Neural crest cell (in vitro differentiated cells): ENCODE results near the gene PNMA1. TPM values are rescaled to one million over a fixed set of nuclear protein-coding genes. Genes with fewer than 3 reads are reported as not detected.

ENCODE experiments used
- DNase-seq: peaks from one replicate; pipeline ENCODE4 v3.0.0; 2021; ENCODE audit warnings: low read depth, mixed read lengths, low spot score
- H3K27ac Mint-ChIP-seq: one replicate; pipeline ENCODE4 v1.8.0; 2021; ENCODE audit warnings: mild to moderate bottlenecking, mixed read lengths; ENCODE audit not compliant: unreplicated experiment
- H3K27me3 Mint-ChIP-seq: 2 replicates; pipeline ENCODE4 v1.8.0; 2021; ENCODE audit warnings: low read depth, mild to moderate bottlenecking, mixed read lengths
- H3K36me3 Mint-ChIP-seq: 2 replicates; pipeline ENCODE4 v1.8.0; 2021; ENCODE audit warnings: low read depth, mild to moderate bottlenecking, mixed read lengths
- H3K4me1 Mint-ChIP-seq: 2 replicates; pipeline ENCODE4 v1.8.0; 2021; ENCODE audit warnings: mixed read lengths
- H3K4me3 Mint-ChIP-seq: one replicate; pipeline ENCODE4 v1.8.0; 2021; ENCODE audit warnings: mild to moderate bottlenecking, mixed read lengths
- H3K9me3 Mint-ChIP-seq: 2 replicates; pipeline ENCODE4 v1.8.0; 2021; ENCODE audit warnings: mixed read lengths
- total RNA-seq: library from RNA; stranded (reverse); gene quantifications from 2 replicates; pipeline ENCODE4 v1.2.1, GENCODE V29; 2021
- TF ChIP-seq, protein P1 (sequence below): fragments of 200-600 bp; sonication (generic); conservative IDR thresholded peaks from 2 replicates; pipeline ENCODE4 v1.5.0; 2021; ENCODE audit warnings: antibody characterized with exemption, mild to moderate bottlenecking

Gene PNMA1
- total RNA-seq, 1 donor from 2014 or later = 97.4 TPM

- H3K27ac Mint-ChIP-seq = no peak overlapping the region
- H3K36me3 Mint-ChIP-seq = peaks cover 12% of the 10 kb centered on the region
These were observed 13.0 kb upstream of the PNMA1 start for GRCh38 chr14:73727166-73727565.

GRCh38 chr14:73726025-73726961 lies 12.1 kb upstream of the PNMA1 start:
- DNase-seq = no peak
- Mint-ChIP-seq H3K4me1 (peaks cover 30% of the 10 kb centered on the region), H3K4me3 (no peak overlapping the region), H3K36me3 (peaks cover 14% of the 10 kb centered on the region), H3K27me3 (no peaks in the 10 kb centered on the region), H3K9me3 (no peaks in the 10 kb centered on the region), H3K27ac (no peak overlapping the region)
- TF ChIP-seq, protein P1, sequence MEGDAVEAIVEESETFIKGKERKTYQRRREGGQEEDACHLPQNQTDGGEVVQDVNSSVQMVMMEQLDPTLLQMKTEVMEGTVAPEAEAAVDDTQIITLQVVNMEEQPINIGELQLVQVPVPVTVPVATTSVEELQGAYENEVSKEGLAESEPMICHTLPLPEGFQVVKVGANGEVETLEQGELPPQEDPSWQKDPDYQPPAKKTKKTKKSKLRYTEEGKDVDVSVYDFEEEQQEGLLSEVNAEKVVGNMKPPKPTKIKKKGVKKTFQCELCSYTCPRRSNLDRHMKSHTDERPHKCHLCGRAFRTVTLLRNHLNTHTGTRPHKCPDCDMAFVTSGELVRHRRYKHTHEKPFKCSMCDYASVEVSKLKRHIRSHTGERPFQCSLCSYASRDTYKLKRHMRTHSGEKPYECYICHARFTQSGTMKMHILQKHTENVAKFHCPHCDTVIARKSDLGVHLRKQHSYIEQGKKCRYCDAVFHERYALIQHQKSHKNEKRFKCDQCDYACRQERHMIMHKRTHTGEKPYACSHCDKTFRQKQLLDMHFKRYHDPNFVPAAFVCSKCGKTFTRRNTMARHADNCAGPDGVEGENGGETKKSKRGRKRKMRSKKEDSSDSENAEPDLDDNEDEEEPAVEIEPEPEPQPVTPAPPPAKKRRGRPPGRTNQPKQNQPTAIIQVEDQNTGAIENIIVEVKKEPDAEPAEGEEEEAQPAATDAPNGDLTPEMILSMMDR = no peak

More at GRCh38 chr14:73727166-73727565, 13.0 kb upstream of the PNMA1 start:
- DNase-seq = no peak
- H3K27me3 Mint-ChIP-seq = no peaks in the 10 kb centered on the region
- TF ChIP-seq, protein P1 = no peak
- no peaks in the 10 kb centered on the region for H3K9me3 Mint-ChIP-seq
- H3K4me1 Mint-ChIP-seq = peaks cover 29% of the 10 kb centered on the region
- H3K4me3 Mint-ChIP-seq = no peak overlapping the region

DNA sequence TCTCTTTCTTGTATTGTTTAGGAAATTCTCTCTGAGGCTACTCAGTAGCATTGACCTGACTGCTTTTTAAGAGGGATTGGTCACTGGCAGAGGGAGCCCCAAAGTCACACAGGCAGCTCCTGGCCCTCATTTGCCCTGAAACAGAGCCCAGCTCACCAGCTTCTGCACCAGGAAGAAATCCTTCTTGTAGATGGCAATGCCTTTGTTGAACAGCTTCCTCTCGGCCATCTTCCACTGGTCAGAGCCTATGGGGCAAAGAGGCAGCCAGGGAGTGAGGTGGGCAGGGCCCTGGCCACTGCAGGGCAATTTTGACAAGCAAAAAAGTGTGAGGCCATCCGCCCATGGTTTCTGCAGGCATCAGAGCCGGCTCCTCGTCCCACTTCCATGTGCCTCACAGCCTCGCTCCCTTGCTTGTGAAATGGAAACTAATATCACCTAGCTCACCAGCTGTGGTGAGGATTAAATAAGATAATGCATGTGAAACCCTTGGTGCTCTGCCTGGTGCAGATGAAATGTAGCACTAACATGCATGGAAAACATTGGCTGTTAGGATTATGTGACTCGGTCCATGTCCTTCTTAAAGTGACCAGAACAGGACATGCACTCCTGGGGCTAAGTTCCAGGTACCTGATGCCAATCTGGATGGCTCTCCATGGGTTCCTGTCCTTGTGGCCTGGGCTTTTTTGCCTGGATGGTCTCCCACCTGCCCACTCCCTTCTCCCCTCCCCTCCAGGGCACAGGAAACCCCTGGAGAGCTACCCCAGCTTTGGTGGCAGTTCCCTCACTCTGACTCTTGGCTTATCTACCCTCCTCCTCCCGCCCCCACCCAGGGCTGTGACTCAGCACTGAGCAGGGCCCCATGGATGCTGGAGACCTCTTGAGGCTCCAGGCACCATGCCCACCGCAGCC lies 11.2 kb upstream of the PNMA1 start:
- Mint-ChIP-seq H3K36me3 (peaks cover 15% of the 10 kb centered on the region), H3K27me3 (no peaks in the 10 kb centered on the region), H3K4me1 (peaks cover 38% of the 10 kb centered on the region), H3K9me3 (no peaks in the 10 kb centered on the region), H3K27ac (peak overlapping the region; percentile 91), H3K4me3 (peak overlapping the region; percentile 45)
- TF ChIP-seq, protein P1 = no peak
- no peak for DNase-seq

DNA sequence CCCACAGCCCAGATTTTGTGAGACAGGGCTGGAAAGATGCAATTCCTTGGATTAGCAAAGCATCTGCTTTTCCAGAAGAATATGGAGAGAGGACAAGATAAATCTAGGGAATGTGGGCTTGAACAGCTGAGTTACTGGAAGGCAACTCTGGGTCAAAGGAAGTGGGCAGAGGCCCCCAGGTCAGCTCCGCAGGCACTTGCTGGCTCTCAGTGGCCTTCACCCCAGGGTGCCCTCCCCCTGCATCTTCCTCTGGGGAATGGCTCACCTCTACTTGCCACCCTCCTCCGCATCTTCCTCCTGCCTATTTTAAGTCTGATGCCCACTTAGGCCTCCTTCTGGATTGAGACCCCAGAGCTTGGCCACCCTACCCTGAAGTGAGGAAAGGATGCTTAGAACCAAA lies 10.5 kb upstream of the PNMA1 start:
- no peaks in the 10 kb centered on the region for H3K27me3 Mint-ChIP-seq
- DNase-seq = no peak
- H3K27ac Mint-ChIP-seq = peak overlapping the region; percentile 91
- H3K9me3 Mint-ChIP-seq = no peaks in the 10 kb centered on the region
- TF ChIP-seq, protein P1 = no peak
- H3K4me3 Mint-ChIP-seq = peak overlapping the region; percentile 45
- H3K4me1 Mint-ChIP-seq = peaks cover 41% of the 10 kb centered on the region
- peaks cover 15% of the 10 kb centered on the region for H3K36me3 Mint-ChIP-seq
